ENCODE results near the gene PURA.

PURA gene

DNA sequence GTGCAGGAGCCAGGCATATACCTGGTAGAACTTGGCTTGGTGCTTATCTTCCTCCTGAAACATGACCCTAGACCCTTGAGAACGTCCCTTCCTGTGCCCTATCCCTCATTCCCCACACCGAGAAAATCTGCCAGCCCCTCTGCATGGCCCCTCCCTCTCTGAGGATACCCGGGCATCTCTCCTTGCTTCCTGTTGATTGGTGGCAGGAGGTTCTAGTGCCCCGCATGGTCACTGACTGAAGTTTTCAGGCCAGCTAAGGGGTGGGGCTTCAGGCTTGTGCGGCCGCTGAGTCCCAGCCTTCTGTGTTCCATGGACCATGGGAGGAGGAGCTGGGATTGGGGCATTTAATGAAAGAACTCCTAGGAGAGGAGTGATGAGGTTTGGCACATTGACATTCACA is 34.6 kb downstream of the PURA start:
- ChIA-PET CTCF (interaction anchor here (1.5 to 7.6 kb wide), 2 partner anchors 7 to 75 kb away, joined by 3 to 105 read pairs; no protein-coding TSS in a partner anchor), POLR2A (no interaction called here)
- no peaks in the 10 kb centered on the region for H3K9me3 ChIP-seq (ENCODE audit: control extremely low read depth in 1 of 5, control insufficient read depth in 4 of 5, insufficient read depth in 2 of 5, low read depth in 1 of 5, low read length in 4 of 5)
- DNase-seq: no peak
- H3K4me3 ChIP-seq (ENCODE audit: control insufficient read depth in 1 of 7, extremely low read depth in 1 of 7, insufficient read depth in 4 of 7, low read depth in 2 of 7, low read length in 6 of 7): no peak overlapping the region
- H3K27me3 ChIP-seq (replicated peaks in 2 of 5; ENCODE audit: control insufficient read depth in 4 of 5, insufficient read depth in 5 of 5, low read length in 4 of 5): peaks cover 2 to 39% (median 24%) of the 10 kb centered on the region in 5 experiments
- H3K4me1 ChIP-seq (ENCODE audit: control extremely low read depth in 1 of 4, control insufficient read depth in 4 of 4, insufficient read depth in 4 of 4, low read length in 3 of 4): peaks cover 0 to 23% (median 16%) of the 10 kb centered on the region in 4 experiments
- no peaks in the 10 kb centered on the region for H3K36me3 ChIP-seq (ENCODE audit: control insufficient read depth in 4 of 4, insufficient read depth in 4 of 4, low read length in 3 of 4)
- no peak overlapping the region for H3K27ac ChIP-seq (ENCODE audit: insufficient read depth in 1 of 2, low read depth in 1 of 2, low read length in 2 of 2, poor library complexity in 1 of 2, severe bottlenecking in 2 of 2)
- WGBS (ENCODE audit: insufficient coverage): 41% methylated on average over 3 of the region's 6 CpGs

DNA sequence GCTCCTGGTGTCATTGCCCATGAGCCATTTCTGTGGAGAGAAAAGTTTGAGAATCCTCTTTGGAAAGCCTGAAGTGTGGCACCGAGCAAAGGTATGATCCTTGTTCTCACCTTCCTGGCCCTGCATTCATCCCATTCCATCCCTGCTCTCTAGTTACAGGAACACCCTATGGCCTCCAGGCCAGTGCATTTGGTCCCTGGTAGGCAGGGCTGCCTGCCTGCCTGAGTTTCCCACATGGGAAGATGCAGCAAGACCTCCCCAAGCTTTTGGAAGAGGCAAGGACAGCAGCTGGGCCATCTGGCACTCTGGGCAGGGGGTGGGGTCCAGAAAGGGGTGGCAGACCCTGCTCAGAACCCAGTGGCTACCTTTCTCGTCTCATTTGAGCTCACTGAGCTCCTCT is 36.3 kb downstream of the PURA start:
- CTCF ChIA-PET: interaction anchor here (1.8 to 11.1 kb wide), 3 partner anchors 6 to 73 kb away, joined by 4 to 142 read pairs (median 105); no protein-coding TSS in a partner anchor
- POLR2A ChIA-PET: no interaction called here
- Histone ChIP-seq H3K27ac (ENCODE audit: insufficient read depth in 1 of 2, low read depth in 1 of 2, low read length in 2 of 2, poor library complexity in 1 of 2, severe bottlenecking in 2 of 2) (no peak overlapping the region), H3K9me3 (ENCODE audit: control extremely low read depth in 1 of 5, control insufficient read depth in 4 of 5, insufficient read depth in 2 of 5, low read depth in 1 of 5, low read length in 4 of 5) (no peaks in the 10 kb centered on the region), H3K27me3 (replicated peaks in 2 of 5; ENCODE audit: control insufficient read depth in 4 of 5, insufficient read depth in 5 of 5, low read length in 4 of 5) (peaks cover 2 to 35% (median 22%) of the 10 kb centered on the region in 5 experiments), H3K4me3 (ENCODE audit: control insufficient read depth in 1 of 7, extremely low read depth in 1 of 7, insufficient read depth in 4 of 7, low read depth in 2 of 7, low read length in 6 of 7) (no peak overlapping the region), H3K36me3 (ENCODE audit: control insufficient read depth in 4 of 4, insufficient read depth in 4 of 4, low read length in 3 of 4) (no peaks in the 10 kb centered on the region), H3K4me1 (ENCODE audit: control extremely low read depth in 1 of 4, control insufficient read depth in 4 of 4, insufficient read depth in 4 of 4, low read length in 3 of 4) (peaks cover 0 to 23% (median 16%) of the 10 kb centered on the region in 4 experiments)
- no peak for DNase-seq
- WGBS (ENCODE audit: insufficient coverage): 100% methylated on average over 1 of the region's 2 CpGs

DNA sequence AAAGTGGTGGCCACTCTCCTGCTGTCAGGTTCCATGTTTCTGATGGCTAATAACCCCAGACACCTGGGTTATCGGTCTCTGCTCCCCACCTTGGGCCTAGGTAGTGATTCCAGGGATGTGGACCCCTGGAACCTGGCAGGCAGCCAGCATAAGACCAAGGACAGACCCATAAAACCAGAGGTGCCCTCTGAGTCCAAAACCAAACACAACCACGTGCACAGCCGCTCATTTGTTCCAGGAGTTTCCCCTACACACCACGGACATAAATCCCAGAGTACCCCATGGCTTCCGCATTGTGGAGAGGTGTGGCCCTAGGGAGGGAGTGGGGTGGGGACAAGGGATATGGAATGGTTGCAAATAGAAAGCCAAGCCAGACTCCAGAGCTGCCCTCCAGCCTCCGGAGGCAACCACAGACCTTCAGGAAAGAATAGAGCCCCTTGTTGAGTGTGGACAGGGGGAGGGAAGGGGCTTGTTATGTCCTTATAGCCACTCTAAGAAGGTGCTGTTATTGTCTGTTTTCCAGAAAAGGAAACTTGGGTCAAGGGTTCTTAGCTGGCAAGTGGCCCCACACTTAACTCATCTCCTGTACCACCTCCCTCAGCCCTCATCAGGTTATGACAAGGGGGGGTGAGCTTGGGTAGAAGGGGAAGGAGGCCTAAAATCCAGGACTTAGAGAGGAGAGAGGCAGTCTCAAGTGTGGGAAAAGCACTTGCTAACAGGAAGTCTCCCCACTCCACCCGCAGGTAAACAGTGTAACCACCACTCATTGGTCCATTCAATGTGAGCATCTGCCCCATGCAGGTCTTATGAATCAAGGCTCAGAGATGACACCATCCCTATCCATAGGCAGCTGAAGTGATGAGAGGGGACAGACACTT is 37.5 kb downstream of the PURA start:
- no peak for DNase-seq
- Histone ChIP-seq H3K36me3 (ENCODE audit: control insufficient read depth in 4 of 4, insufficient read depth in 4 of 4, low read length in 3 of 4) (no peaks in the 10 kb centered on the region), H3K27me3 (replicated peaks in 2 of 5; ENCODE audit: control insufficient read depth in 4 of 5, insufficient read depth in 5 of 5, low read length in 4 of 5) (peaks cover 2 to 23% (median 17%) of the 10 kb centered on the region in 5 experiments), H3K9me3 (ENCODE audit: control extremely low read depth in 1 of 5, control insufficient read depth in 4 of 5, insufficient read depth in 2 of 5, low read depth in 1 of 5, low read length in 4 of 5) (no peaks in the 10 kb centered on the region), H3K4me3 (ENCODE audit: control insufficient read depth in 1 of 7, extremely low read depth in 1 of 7, insufficient read depth in 4 of 7, low read depth in 2 of 7, low read length in 6 of 7) (no peak overlapping the region), H3K4me1 (ENCODE audit: control extremely low read depth in 1 of 4, control insufficient read depth in 4 of 4, insufficient read depth in 4 of 4, low read length in 3 of 4) (peaks cover 0 to 12% (median 6%) of the 10 kb centered on the region in 4 experiments), H3K27ac (ENCODE audit: insufficient read depth in 1 of 2, low read depth in 1 of 2, low read length in 2 of 2, poor library complexity in 1 of 2, severe bottlenecking in 2 of 2) (no peak overlapping the region)
- 96% methylated on average over 2 of the region's 7 CpGs for WGBS (ENCODE audit: insufficient coverage)
- POLR2A ChIA-PET: interaction anchor here (0.6 kb wide), 1 partner anchor 107 kb away, joined by 5 read pairs; no protein-coding TSS in a partner anchor
- CTCF ChIA-PET: interaction anchor here (1.3 to 11.1 kb wide), 6 partner anchors 7 to 108 kb away, joined by 3 to 142 read pairs (median 5); partner anchors contain the start of gene NRG2

DNA sequence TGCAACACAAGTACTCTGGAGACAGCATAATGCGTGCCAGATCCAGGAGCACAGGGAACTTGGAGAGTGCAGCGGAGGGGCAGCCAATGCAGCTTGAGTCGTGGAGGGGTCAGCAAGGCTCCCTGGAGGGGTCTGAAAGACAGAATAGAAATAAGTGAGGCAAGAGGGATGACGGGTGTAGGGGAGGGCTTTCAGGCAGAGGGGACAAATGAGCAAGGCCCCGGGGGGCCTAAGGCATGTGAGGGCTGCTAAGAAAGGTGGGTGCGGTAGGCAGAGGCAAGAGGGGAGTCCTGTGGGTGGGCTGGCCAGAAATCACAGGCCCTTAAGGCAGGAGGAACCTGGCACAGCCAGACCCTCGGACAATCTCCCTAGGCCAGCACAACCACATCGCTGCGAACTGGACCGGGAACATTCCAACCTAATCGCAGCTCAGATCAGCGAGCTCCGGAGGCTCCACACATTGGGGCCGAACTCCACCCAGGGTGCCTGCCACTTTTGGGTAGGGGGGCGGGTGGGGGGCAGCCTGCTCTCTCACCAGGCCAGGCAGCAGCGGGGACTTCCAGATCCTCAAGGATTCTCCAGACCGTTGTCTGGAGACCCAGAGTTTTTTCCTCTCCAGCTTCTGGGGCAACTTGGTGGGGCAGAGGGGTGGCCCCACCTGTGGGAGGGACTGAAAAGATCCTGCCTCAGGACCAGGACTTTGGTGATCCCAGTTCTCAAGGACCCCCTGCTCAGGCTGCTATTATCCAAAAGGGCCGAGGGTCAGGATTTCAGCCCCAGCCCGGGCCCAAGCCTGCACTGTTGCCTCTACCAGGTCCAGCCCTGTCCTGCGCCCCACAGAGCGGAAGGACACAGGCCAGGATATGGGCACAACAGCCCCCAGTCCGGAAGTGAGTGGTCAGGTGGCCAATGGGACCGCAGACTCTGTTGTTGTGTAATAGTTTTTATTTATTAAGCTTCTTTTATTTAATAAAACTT is 38.4 kb downstream of the PURA start:
- H3K36me3 ChIP-seq (ENCODE audit: control insufficient read depth in 4 of 4, insufficient read depth in 4 of 4, low read length in 3 of 4): no peaks in the 10 kb centered on the region
- H3K4me1 ChIP-seq (ENCODE audit: control extremely low read depth in 1 of 4, control insufficient read depth in 4 of 4, insufficient read depth in 4 of 4, low read length in 3 of 4): peaks cover 0 to 14% (median 9%) of the 10 kb centered on the region in 4 experiments
- peaks cover 0 to 14% (median 8%) of the 10 kb centered on the region in 5 experiments for H3K27me3 ChIP-seq (replicated peaks in 2 of 5; ENCODE audit: control insufficient read depth in 4 of 5, insufficient read depth in 5 of 5, low read length in 4 of 5)
- H3K27ac ChIP-seq (ENCODE audit: insufficient read depth in 1 of 2, low read depth in 1 of 2, low read length in 2 of 2, poor library complexity in 1 of 2, severe bottlenecking in 2 of 2): no peak overlapping the region
- ChIA-PET CTCF (interaction anchor here (0.7 to 11.1 kb wide), 10 partner anchors 8 to 112 kb away, joined by 3 to 142 read pairs (median 4); partner anchors contain the start of gene NRG2), POLR2A (interaction anchor here (0.6 kb wide), 2 partner anchors 11 to 108 kb away, joined by 3 to 5 read pairs; no protein-coding TSS in a partner anchor)
- no peaks in the 10 kb centered on the region for H3K9me3 ChIP-seq (ENCODE audit: control extremely low read depth in 1 of 5, control insufficient read depth in 4 of 5, insufficient read depth in 2 of 5, low read depth in 1 of 5, low read length in 4 of 5)
- H3K4me3 ChIP-seq (ENCODE audit: control insufficient read depth in 1 of 7, extremely low read depth in 1 of 7, insufficient read depth in 4 of 7, low read depth in 2 of 7, low read length in 6 of 7): no peak overlapping the region
- WGBS (ENCODE audit: insufficient coverage): 82% methylated on average over 18 of the region's 23 CpGs
- DNase-seq: no peak

DNA sequence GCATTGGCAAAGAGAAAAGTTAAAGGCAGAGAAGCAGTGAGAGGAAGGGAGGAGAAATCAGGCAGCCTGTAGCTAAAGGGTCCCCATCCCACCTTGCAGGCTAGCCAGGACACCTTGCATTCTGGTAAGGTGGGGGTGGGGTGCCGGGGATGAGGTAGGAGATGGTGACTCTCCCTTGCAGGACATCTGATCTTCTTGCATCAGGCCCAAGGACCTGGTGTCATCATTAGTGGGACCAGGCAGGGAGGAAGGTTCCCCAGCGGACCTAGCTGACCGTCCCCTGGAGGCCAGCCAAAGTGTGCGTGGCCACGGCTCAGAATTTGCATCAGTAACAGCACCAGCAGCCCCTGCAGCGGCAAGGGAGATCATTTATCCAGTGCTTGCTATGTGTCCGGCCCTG is 39.3 kb downstream of the PURA start:
- Histone ChIP-seq H3K27me3 (replicated peaks in 2 of 5; ENCODE audit: control insufficient read depth in 4 of 5, insufficient read depth in 5 of 5, low read length in 4 of 5) (peaks cover 0 to 7% (median 0%) of the 10 kb centered on the region in 5 experiments), H3K4me3 (ENCODE audit: control insufficient read depth in 1 of 7, extremely low read depth in 1 of 7, insufficient read depth in 4 of 7, low read depth in 2 of 7, low read length in 6 of 7) (no peak overlapping the region), H3K27ac (ENCODE audit: insufficient read depth in 1 of 2, low read depth in 1 of 2, low read length in 2 of 2, poor library complexity in 1 of 2, severe bottlenecking in 2 of 2) (no peak overlapping the region), H3K36me3 (ENCODE audit: control insufficient read depth in 4 of 4, insufficient read depth in 4 of 4, low read length in 3 of 4) (no peaks in the 10 kb centered on the region), H3K4me1 (ENCODE audit: control extremely low read depth in 1 of 4, control insufficient read depth in 4 of 4, insufficient read depth in 4 of 4, low read length in 3 of 4) (peaks cover 0 to 17% (median 10%) of the 10 kb centered on the region in 4 experiments), H3K9me3 (ENCODE audit: control extremely low read depth in 1 of 5, control insufficient read depth in 4 of 5, insufficient read depth in 2 of 5, low read depth in 1 of 5, low read length in 4 of 5) (no peaks in the 10 kb centered on the region)
- CTCF ChIA-PET: interaction anchor here (0.7 to 11.1 kb wide), 8 partner anchors 9 to 365 kb away, joined by 3 to 142 read pairs (median 4); no protein-coding TSS in a partner anchor
- POLR2A ChIA-PET: no interaction called here
- 58% methylated on average over 6 of the region's 7 CpGs for WGBS (ENCODE audit: insufficient coverage)
- no peak for DNase-seq

DNA sequence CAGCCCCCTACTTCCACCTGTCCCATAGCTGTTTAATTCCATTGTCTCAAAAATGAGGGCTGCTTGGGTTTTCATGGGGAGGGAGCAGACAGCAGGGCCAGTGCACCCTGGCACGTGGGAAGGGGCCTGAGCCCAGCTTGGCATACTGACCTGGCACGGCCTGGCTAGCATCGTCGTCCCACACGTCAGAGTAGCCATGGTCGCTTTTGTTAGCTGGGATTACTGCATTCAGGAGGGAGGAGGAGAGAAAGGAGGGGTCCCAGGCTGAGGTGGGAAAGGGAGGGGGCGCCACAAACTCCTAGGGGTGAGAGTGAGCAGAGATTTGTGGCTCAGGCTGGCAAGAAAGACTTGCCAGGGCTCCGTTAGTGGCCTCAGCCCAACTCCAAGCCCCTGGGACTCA is 40.0 kb downstream of the PURA start:
- no peak for DNase-seq
- ChIA-PET POLR2A (interaction anchor here (0.6 kb wide), 1 partner anchor 531 kb away, joined by 4 read pairs; no protein-coding TSS in a partner anchor), CTCF (interaction anchor here (0.7 to 11.1 kb wide), 5 partner anchors 9 to 366 kb away, joined by 3 to 142 read pairs (median 4); no protein-coding TSS in a partner anchor)
- no peaks in the 10 kb centered on the region for H3K9me3 ChIP-seq (ENCODE audit: control extremely low read depth in 1 of 5, control insufficient read depth in 4 of 5, insufficient read depth in 2 of 5, low read depth in 1 of 5, low read length in 4 of 5)
- H3K36me3 ChIP-seq (ENCODE audit: control insufficient read depth in 4 of 4, insufficient read depth in 4 of 4, low read length in 3 of 4): no peaks in the 10 kb centered on the region
- H3K4me1 ChIP-seq (ENCODE audit: control extremely low read depth in 1 of 4, control insufficient read depth in 4 of 4, insufficient read depth in 4 of 4, low read length in 3 of 4): peaks cover 0 to 17% (median 10%) of the 10 kb centered on the region in 4 experiments
- peaks cover 0 to 5% (median 0%) of the 10 kb centered on the region in 5 experiments for H3K27me3 ChIP-seq (replicated peaks in 2 of 5; ENCODE audit: control insufficient read depth in 4 of 5, insufficient read depth in 5 of 5, low read length in 4 of 5)
- H3K4me3 ChIP-seq (ENCODE audit: control insufficient read depth in 1 of 7, extremely low read depth in 1 of 7, insufficient read depth in 4 of 7, low read depth in 2 of 7, low read length in 6 of 7): no peak overlapping the region
- H3K27ac ChIP-seq (ENCODE audit: insufficient read depth in 1 of 2, low read depth in 1 of 2, low read length in 2 of 2, poor library complexity in 1 of 2, severe bottlenecking in 2 of 2): no peak overlapping the region
- WGBS (ENCODE audit: insufficient coverage): 86% methylated on average over 8 of the region's 8 CpGs

Measured in common myeloid progenitor, CD34-positive (primary cell).